A172 (cell line): ENCODE data around the gene KLHL29. TPM values are rescaled to one million over a fixed set of nuclear protein-coding genes. Genes with fewer than 3 reads are reported as not detected.

ENCODE experiments used
- DNase-seq: peaks from one replicate; pipeline ENCODE4 v3.0.0-alpha.2; 2015; ENCODE audit warnings: low spot score
- total RNA-seq: library from RNA; depleted of rRNA; stranded (reverse); fragments of >200 nt; shearing (Covaris generic); gene quantifications from 2 replicates; pipeline ENCODE4 v1.2.3, GENCODE V29; 2014

Gene KLHL29
- total RNA-seq, 1 experiment from 2014 or later, result 0.76 TPM

GRCh38 chr2:23681356-23682140, 296.6 kb downstream of the KLHL29 start:
- no peak for DNase-seq

DNA sequence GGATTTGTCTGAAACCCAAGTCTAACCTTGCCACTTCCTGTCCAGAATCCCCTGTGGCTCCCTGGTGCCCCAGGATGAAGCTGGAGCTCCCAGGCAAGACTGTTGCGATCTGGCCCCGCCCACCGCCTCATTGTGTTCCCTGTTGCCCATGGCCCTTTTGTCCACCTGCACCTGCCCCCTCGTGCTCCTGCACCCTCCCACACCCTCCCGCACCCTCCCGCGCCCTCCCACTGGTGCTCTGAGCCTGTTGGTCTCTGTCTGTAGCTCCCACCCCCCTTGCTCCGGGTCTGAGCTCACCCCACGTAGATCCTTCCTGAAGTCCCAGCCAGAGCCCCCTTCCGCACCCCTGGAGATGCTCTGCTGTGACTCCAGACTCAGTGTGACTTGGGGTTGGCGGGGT, 297.5 kb downstream of the KLHL29 start:
- DNase-seq, result no peak

- DNase-seq, result no peak
These were observed 298.0 kb downstream of the KLHL29 start for GRCh38 chr2:23683001-23683400.

DNA sequence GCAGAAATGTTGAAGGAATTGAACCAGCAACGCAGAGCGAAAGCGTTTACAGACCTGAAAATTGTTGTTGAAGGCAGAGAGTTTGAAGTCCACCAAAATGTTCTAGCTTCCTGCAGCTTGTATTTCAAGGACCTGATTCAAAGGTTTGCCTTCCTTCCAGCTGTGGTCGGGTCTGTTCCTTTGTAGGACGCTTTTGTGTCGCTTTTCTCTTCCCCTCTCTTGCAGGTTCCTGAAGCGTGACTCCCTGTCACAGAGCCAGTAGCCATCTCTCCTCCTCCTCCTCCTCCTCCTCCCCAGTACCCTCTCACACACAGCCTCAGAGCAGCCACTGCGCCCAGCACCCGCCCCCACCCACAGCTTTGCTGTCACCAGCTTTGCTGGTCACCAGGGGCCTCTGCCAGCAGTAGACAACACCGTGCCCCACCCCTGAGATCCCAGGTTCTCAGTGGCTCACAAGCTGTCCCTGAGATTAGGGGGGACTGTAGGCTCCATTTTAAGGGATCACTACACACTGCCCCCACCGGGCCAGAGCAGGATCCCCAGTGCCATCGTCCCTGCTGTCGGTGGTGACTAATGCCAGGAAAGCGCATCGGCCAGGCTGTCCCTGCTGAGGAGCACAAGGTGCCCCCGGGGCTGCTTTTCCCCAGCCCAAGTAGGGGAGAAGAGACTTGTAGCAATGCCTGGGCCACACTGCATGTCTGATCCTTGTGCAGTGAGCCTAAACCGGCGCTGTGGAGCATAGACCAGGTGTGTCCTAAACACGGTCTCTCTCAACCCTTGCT, 299.6 kb downstream of the KLHL29 start:
- DNase-seq, result no peak

GRCh38 chr2:23685181-23685580, 300.2 kb downstream of the KLHL29 start:
- no peak for DNase-seq

DNA sequence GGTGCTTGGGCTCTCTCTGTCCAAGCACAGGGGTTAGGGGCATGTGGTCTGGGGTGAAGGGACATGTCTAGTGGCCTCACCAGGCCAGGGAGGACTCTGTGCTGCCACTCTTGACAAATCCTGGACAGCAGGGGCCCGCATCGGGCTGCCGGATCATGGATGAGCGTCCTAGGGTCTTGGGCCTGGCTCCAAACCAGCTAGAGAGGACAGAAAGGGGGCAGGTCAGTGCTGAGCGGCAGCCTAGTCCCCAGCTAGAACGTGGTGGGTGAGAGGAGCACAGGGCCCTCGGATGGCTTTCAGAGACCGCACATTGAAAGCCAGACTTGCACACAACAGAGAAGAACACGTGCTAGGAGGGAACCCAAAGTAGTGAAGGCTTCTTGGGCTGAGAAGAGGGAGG, 300.7 kb downstream of the KLHL29 start:
- no peak for DNase-seq

GRCh38 chr2:23686405-23687029, 301.5 kb downstream of the KLHL29 start:
- DNase-seq, result no peak

GRCh38 chr2:23687214-23687613, 302.2 kb downstream of the KLHL29 start:
- DNase-seq, result no peak

DNA sequence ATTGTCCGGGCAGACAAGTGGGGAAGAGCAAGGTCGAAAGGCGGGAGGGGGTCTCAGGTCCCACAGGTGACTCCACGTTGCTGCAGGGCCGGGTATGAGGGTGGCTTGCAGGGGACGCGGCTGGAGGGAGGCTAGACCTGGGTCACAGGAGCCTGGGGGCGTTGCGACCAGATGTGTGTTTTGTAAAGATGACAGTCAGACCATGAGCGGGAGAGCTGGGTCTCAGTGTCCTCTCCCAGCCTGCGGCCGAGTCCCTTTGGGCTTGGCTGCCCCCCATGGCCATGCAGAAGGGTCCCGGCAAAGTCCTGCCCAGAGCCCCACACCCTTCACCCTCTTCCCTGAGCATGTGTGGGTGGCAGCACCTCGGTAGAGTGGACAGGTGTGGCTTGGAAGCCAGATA, 302.7 kb downstream of the KLHL29 start:
- DNase-seq, result no peak

GRCh38 chr2:23688486-23689130, 303.6 kb downstream of the KLHL29 start:
- DNase-seq, result no peak

DNA sequence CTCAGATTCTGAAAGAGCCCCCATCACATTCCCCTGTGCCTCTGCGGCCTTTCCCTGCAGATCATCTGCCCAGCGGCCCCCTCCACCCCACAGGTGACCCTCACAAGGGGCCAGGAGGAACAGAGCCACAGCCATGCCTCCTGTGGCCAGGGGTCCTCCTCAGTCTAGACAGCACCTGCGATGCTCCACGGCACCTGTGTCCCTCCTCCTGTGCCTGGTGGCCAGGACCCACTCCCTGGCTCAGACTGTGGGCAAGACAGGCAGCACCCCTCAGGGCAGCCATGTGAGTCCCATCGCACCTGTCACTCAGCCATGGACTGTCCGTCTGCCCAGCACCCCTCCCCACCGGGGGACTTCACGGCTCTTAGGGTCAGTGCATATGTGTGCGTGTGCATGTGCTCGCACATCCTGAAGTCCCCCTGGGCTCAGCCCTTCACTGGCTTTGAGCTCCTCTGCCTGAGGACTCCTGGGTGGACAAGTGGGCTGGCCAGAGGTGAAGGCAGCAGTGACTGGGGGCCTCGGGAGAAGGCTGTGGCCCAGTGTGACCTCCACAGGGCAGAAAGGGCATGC, 304.2 kb downstream of the KLHL29 start:
- DNase-seq, result no peak

- DNase-seq, result no peak
These were observed 304.9 kb downstream of the KLHL29 start for GRCh38 chr2:23689891-23690290.

- no peak for DNase-seq
These were observed 305.6 kb downstream of the KLHL29 start for GRCh38 chr2:23690421-23691105.

- no peak for DNase-seq
These were observed 306.1 kb downstream of the KLHL29 start for GRCh38 chr2:23691106-23691470.

- no peak for DNase-seq
These were observed 306.6 kb downstream of the KLHL29 start for GRCh38 chr2:23691565-23691964.

DNA sequence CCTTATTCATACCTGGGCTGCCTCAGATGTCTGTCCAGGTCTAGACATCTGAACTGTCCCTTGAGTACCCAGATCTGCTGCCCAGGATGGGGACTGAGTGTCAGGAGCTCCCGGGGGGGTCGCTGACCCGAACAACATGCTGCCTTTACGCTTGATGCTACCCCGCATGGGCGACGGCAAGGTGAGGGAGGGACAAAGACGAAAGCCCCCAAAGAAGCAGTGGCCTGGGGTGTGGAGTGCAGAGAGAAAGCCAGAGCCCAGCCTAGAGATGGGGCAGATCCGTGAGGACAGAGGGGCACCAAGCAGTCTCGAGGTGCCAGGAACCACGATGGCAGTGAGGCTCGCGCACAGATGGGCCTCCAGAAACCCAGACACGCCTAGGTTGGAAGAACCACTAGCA, 307.3 kb downstream of the KLHL29 start:
- no peak for DNase-seq

DNA sequence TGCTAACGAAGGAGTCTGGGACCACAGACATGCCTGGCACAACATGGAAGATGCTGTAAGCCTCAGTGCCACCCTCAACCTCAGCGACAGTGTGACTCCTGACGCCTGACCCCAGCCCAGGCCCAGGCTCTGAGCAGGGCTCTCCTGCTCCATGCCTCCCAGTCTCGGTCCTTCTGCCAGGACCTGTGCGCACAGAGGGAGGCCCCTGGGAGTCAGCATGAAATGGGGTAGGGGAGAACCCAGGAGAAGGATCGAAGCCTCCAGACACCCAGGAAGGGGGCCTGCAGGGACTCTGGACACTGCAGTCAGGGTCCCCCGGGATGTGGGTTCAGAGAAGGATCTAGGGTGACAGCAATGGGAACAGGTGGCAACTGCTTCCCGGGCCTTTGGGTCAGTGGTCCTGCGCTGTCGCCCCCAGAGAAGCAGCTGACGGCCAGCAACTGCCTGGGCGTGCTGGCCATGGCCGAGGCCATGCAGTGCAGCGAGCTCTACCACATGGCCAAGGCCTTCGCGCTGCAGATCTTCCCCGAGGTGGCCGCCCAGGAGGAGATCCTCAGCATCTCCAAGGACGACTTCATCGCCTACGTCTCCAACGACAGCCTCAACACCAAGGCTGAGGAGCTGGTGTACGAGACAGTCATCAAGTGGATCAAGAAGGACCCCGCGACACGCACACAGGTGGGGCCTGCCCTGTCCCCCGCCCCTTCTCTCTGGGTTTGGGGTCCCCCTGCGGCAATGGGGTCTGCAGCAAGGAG, 308.0 kb downstream of the KLHL29 start:
- no peak for DNase-seq

- no peak for DNase-seq
These were observed 308.6 kb downstream of the KLHL29 start for GRCh38 chr2:23693606-23693951.

DNA sequence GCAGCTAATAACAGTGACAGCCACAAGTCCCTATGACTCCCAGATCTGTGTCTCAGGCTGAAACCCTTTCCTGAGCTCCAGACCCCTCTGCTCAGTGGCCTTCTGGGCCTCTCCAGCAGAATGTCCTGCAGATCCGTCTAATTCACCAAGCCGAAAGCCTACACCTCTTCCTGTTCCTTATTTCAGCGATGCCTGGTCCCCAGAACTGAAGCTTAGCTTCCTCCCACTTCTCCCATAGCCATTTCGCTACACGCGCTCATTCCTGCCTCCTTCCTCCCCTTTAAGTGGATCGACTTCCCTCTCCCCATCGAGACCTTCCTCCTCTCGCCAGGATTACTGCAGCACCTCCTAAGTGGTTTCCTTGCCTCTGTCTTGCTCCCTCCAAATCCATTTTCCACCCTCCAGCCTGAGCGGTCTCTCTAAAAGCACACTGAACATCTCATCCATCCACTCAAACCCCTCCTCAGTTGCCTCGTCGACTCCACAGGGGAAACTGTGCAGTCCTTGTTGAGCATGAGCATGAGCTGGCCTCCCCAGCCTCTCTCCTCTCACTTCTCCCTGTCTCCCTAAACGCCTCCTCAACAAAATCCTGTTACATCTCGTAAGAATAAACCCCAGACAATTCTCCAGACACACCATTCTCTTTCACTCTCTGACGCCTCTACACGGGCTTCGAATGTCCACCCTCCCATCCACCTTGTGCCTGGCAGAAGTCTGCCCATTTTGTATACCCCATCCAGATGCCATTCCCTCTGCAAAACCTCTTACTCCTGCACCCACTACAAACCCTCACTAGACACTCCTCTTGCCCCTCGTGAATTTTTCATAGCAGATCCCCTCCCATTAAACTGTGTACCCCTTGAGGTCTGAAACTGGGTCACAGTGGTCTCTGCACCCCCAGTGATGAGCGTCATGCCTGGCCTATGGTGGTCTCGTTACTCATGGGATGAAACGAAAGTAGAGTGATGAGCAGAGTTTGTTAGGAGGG, 309.4 kb downstream of the KLHL29 start:
- DNase-seq, result no peak
